Heart right ventricle (tissue), 16 donors: ENCODE data around the gene EZR. TPM values are rescaled to one million over a fixed set of nuclear protein-coding genes. Genes with fewer than 3 reads are reported as not detected.

ENCODE experiments used
- ATAC-seq, 8 donors: fragments of 200-7000 bp; cut with Tn5 transposase; one replicate each; pipeline ENCODE4 v1.9.1; 2020; ENCODE audit warnings: mild to moderate bottlenecking in 8 of 8, moderate library complexity in 8 of 8, moderate number of reproducible peaks in 1 of 8
- DNase-seq, 2 donors: peaks; one replicate each; pipeline ENCODE4 v3.0.0-alpha.2; 2020
- H3K27ac ChIP-seq, 10 donors: fragments of 200-600 bp; sonication (generic) in 2 of 10; one replicate each; pipeline versions ENCODE4 v1.5.0 to v1.8.0; 2020 to 2022; ENCODE audit warnings: mild to moderate bottlenecking in 3 of 10
- H3K27me3 ChIP-seq, 7 donors: fragments of 200-600 bp; one replicate each; pipeline ENCODE4 v1.8.0; 2021 to 2022; ENCODE audit warnings: mild to moderate bottlenecking in 2 of 7
- H3K36me3 ChIP-seq, 9 donors: fragments of 200-600 bp; sonication (generic) in 1 of 9; one replicate each; pipeline versions ENCODE4 v1.5.0 to v1.8.0; 2020 to 2022; ENCODE audit warnings: mild to moderate bottlenecking in 2 of 9
- H3K4me1 ChIP-seq, 9 donors: fragments of 200-600 bp; sonication (generic) in 1 of 9; one replicate each; pipeline versions ENCODE4 v1.5.0 to v1.8.0; 2020 to 2022; ENCODE audit warnings: mild to moderate bottlenecking in 4 of 9
- H3K4me3 ChIP-seq, 10 donors: fragments of 200-600 bp; sonication (generic) in 2 of 10; one replicate each; pipeline versions ENCODE4 v1.5.0 to v1.8.0; 2020 to 2022; ENCODE audit warnings: mild to moderate bottlenecking in 7 of 10, moderate library complexity in 2 of 10
- H3K9me3 ChIP-seq, 11 donors: fragments of 200-600 bp in 10 of 11; sonication (generic) in 2 of 11; one replicate each; pipeline versions ENCODE4 v1.5.0 to v1.8.0; 2013 to 2022; ENCODE audit warnings: mild to moderate bottlenecking in 2 of 11, control low read depth in 1 of 11, moderate library complexity in 1 of 11
- WGBS, 2 donors: extraction: QIAGEN DNeasy Blood & Tissue Kit; methylation state at CpG; one replicate each; pipeline ENCODE4 v1.1.7; 2013; ENCODE audit warnings: inconsistent platforms in 1 of 2; 5-methylcytosine and 5-hydroxymethylcytosine counted together
- intact Hi-C, 10 donors: fragments of 100-400 bp; cut with DNase I; formaldehyde crosslinking; loops; one replicate each; pipeline versions ENCODE4 v1.11.1 to v1.14.2; 2022
- polyA plus RNA-seq, 2 donors: library from polyadenylated mRNA; stranded (reverse); fragments of 200-250 nt; gene quantifications; one replicate each; pipeline ENCODE4 v1.2.3, GENCODE V29; 2013
- total RNA-seq, 10 donors: library from RNA; stranded (reverse); fragmentation: NEBNext Ultra II Directional in 3 of 10; extraction: Animal tissue kit (Norgen Biotek cat#: 25700) in 3 of 10; gene quantifications; one replicate each; pipeline versions ENCODE4 v1.2.1 to v1.2.4, GENCODE V29; 2021 to 2023
- TF ChIP-seq, protein P1 (sequence below), 9 donors: fragments of 200-600 bp; sonication (generic) in 2 of 9; IDR thresholded peaks; one replicate each; pipeline versions ENCODE4 v1.5.0 to v1.8.0; 2021 to 2022; ENCODE audit warnings: antibody characterized with exemption in 9 of 9, mild to moderate bottlenecking in 5 of 9, moderate library complexity in 1 of 9
- donor health status: Arrhythmogenic right ventricular cardiomyopathy.
- donor health status: ischemic (EF 13 %, LVEDD 7.1; RV severe dilation, severe dysfunction).
- donor health status: healthy with polysubstance abuse.
- donor health status: DM: no; HTN: yes; CAD: no.
- donor health status: DM: no; HTN: no; CAD: no.
- donor health status: ischemic (EF 25% LVEDD 6.9; RV normal size, moderate dysfunction).
- donor health status: ischemic (EF 25% LVEDD 5.7; RV mildly dilated, moderate dysfunction).
- donor health status: healthy.
- donor health status: DM: yes; HTN: yes; CAD: no.
- donor health status: Ischemic cardiomyopathy.
- donor health status: ischemic (EF 35%, LVEDD 5.7; RV mildly dilated, moderate dysfunction).
- donor health status: nonischemic (EF 11% LVEDD 7.7; RV severe dilation, severe dysfunction).
- donor health status: DM: yes; HTN: yes; CAD: no.
- donor health status: PGD.
- donor health status: ischemic (EF 29% LVEDD 5.4; RV normal size, mild dysfunction).
- donor health status: nonischemic (EF 23%, LVEDD 6.1; RV moderate dilation, normal function).

EZR gene
- total and polyA plus RNA-seq, 12 donors, result 90.3 to 322 (median 186) TPM

DNA sequence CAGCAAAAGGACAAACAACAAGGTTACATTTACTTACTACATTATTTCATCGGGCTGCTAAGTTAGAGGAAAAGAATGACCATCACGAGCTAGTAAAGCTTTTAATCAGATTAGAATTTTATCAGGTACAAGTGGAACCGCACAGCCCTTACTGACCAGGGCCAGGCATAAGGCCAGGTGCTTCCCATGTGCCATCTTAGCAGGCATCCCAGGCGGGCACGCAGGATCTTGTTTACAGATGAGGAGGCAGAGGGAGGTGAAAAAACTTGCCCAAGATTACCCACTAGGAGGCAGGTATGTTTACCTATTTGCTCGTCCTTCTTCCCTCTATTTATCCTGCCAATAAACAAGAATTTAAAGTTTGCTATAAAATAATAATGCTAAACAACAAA lies 10.7 kb downstream of the EZR start:
- no peaks in the 10 kb centered on the region for H3K27me3 ChIP-seq
- WGBS, 2 donors, result 69 to 70% methylated on average over 6 of the region's 6 CpGs
- H3K36me3 ChIP-seq, result peaks cover 0 to 27% (median 0%) of the 10 kb centered on the region in 9 donors
- H3K9me3 ChIP-seq, result no peaks in the 10 kb centered on the region
- TF ChIP-seq, protein P1, sequence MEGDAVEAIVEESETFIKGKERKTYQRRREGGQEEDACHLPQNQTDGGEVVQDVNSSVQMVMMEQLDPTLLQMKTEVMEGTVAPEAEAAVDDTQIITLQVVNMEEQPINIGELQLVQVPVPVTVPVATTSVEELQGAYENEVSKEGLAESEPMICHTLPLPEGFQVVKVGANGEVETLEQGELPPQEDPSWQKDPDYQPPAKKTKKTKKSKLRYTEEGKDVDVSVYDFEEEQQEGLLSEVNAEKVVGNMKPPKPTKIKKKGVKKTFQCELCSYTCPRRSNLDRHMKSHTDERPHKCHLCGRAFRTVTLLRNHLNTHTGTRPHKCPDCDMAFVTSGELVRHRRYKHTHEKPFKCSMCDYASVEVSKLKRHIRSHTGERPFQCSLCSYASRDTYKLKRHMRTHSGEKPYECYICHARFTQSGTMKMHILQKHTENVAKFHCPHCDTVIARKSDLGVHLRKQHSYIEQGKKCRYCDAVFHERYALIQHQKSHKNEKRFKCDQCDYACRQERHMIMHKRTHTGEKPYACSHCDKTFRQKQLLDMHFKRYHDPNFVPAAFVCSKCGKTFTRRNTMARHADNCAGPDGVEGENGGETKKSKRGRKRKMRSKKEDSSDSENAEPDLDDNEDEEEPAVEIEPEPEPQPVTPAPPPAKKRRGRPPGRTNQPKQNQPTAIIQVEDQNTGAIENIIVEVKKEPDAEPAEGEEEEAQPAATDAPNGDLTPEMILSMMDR (IDR thresholded peaks at IDR 0.05), result no peak
- peak overlapping the region in 1 of 10 donors; percentile 4 for H3K27ac ChIP-seq
- H3K4me1 ChIP-seq, result peaks cover 2 to 89% (median 63%) of the 10 kb centered on the region in 9 donors
- peak in 1 of 8 donors; percentile 14 for ATAC-seq
- intact Hi-C loops, result no loop called here
- no peak for DNase-seq
- no peak overlapping the region for H3K4me3 ChIP-seq

DNA sequence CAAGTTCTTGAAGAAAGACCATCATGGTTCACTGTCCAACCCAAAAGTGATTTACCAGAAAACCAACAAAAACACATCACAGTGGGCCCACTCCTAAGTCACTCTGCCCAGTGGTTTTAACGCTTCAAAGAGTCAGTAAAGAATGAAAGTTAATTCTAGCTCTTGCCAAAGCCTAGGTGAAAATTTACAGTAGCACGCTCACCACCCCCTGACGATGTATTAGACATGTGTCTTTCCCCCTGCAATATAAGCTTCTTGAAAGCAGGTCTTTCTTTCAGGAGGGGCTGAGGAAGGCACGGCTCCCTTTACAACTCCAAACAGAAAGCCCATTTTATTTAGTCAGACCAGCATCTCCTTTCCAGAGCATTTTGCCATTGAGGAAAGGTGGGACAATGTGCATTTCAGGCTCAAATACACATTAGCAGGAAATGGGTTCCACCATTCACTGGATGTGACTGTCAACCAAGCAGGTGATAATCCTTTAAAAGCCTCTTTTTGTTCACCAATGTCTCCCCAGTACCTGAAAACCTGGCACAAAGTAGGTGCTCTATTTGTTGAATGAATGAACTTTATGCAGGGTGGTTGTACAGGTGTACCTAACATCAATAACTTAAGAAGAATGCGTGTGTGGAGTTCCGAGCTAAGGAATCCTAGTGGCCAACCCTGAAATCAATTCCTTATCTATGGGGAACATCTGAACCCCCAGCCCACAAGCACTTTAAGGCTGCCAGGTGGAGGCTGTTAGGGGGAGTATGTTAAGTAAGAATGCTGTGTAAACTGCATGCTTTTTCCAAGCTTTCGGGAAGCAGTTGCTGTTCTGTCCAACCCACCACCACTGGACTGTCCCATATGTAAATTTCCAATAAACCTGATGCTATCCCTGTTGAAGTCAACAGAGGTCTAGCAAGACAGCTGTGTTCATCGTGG lies 11.4 kb downstream of the EZR start:
- intact Hi-C loops, result no loop called here
- H3K27me3 ChIP-seq, result no peaks in the 10 kb centered on the region
- DNase-seq, result no peak
- H3K27ac ChIP-seq, result peak overlapping the region in 1 of 10 donors; percentile 4
- peak in 1 of 8 donors; percentile 7 for ATAC-seq
- 63 to 65% methylated on average over 8 of the region's 8 CpGs for WGBS, 2 donors
- H3K4me3 ChIP-seq, result no peak overlapping the region
- peaks cover 2 to 89% (median 61%) of the 10 kb centered on the region in 9 donors for H3K4me1 ChIP-seq
- TF ChIP-seq, protein P1 (IDR thresholded peaks at IDR 0.05), result no peak
- no peaks in the 10 kb centered on the region for H3K9me3 ChIP-seq
- peaks cover 0 to 23% (median 0%) of the 10 kb centered on the region in 9 donors for H3K36me3 ChIP-seq

DNA sequence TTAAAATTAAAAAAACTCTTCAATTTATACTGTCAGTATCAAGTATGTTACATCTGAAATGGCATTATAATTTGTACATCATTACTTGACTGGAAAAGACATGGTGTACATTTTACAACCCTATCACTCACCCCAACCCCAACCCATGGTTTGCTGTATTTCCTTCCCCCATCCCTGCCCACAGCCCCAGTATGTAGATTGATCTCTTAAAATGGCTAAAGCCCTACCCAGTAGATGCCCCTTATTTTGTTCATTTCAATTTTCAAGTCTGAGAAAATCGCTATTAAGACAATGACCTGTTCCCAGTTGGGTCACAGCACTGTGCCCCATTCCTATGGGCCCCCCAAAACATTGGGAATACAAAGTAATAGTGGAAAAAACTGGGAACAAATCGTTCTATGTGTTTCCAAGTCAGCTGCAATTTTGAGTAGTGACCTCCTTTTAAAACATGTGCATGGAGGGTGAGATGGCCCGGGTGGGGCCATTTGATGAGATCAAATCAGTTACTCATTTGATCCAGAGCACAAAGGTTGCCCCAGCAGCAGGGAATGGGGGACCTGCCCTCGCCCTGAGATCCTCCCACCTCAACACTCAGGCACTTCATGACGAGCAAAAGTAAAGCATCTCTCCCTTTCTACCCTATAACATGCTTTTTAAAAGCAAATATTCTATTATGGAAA lies 13.3 kb downstream of the EZR start:
- no peaks in the 10 kb centered on the region for H3K27me3 ChIP-seq
- no peak overlapping the region for H3K4me3 ChIP-seq
- H3K9me3 ChIP-seq, result no peaks in the 10 kb centered on the region
- H3K27ac ChIP-seq, result peak overlapping the region in 1 of 10 donors; percentile 15
- peaks cover 0 to 19% (median 0%) of the 10 kb centered on the region in 9 donors for H3K36me3 ChIP-seq
- intact Hi-C loops, result no loop called here
- TF ChIP-seq, protein P1 (IDR thresholded peaks at IDR 0.05), result no peak
- H3K4me1 ChIP-seq, result peaks cover 2 to 84% (median 66%) of the 10 kb centered on the region in 9 donors
- ATAC-seq, result no peak
- 92 to 95% methylated on average over 5 of the region's 5 CpGs for WGBS, 2 donors
- no peak for DNase-seq

DNA sequence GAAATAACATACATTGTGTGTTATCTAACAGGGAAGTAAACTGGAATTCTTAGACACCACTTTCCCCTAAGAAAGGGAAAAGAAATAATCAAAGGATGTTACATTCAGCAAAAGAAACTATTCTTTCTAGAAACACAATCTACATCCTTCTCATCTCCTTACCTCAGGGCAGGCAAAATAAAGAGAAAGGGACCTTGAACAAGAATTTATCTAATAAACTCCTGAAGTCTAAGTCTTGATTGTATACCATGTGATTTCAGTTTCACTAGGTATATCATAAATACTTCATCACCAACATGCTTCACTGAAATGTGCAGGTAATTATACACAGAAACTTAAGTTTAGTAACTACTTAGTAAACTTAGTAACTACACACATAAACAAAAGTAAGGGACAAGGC lies 15.0 kb downstream of the EZR start:
- no peak for ATAC-seq
- H3K36me3 ChIP-seq, result peaks cover 0 to 16% (median 0%) of the 10 kb centered on the region in 9 donors
- peak overlapping the region in 9 of 10 donors; percentile 19 to 77 (median 54) for H3K27ac ChIP-seq
- TF ChIP-seq, protein P1 (IDR thresholded peaks at IDR 0.05), result no peak
- H3K9me3 ChIP-seq, result no peaks in the 10 kb centered on the region
- peaks cover 6 to 82% (median 66%) of the 10 kb centered on the region in 9 donors for H3K4me1 ChIP-seq
- peak overlapping the region in 2 of 10 donors; percentile 10 to 11 for H3K4me3 ChIP-seq
- intact Hi-C loops, result no loop called here
- no peaks in the 10 kb centered on the region for H3K27me3 ChIP-seq
- no peak for DNase-seq
